ENCODE results near the gene GAB3. TPM values are rescaled to one million over a fixed set of nuclear protein-coding genes. Genes with fewer than 3 reads are reported as not detected.

The GAB3 gene
- total and polyA plus RNA-seq, 2 experiments from 2014 or later = 0.89 to 1.8 TPM

- no peak overlapping the region for H3K27ac Mint-ChIP-seq
These were observed 15.0 kb downstream of the GAB3 start for GRCh38 chrX:154735695-154736393.

More at GRCh38 chrX:154735695-154736393, 15.0 kb downstream of the GAB3 start:
- H2AFZ ChIP-seq = no peak overlapping the region
- no peaks in the 10 kb centered on the region for H3K9me2 ChIP-seq (ENCODE audit: insufficient read depth)
- H3K4me2 ChIP-seq = no peak overlapping the region
- H3K4me1 ChIP-seq (ENCODE audit: insufficient read depth) = no peaks in the 10 kb centered on the region
- Mint-ChIP-seq H3K4me1 (peaks cover 4% of the 10 kb centered on the region; the same call in 2 of the 3 replicates), H3K27me3 (ENCODE audit: insufficient read depth, low read depth, poor library complexity) (peaks cover 4% of the 10 kb centered on the region), H3K4me3 (no peak overlapping the region), H3K9me3 (no peaks in the 10 kb centered on the region; the same call in 2 of the 3 replicates), H3K36me3 (ENCODE audit: low read depth) (no peaks in the 10 kb centered on the region)
- DNase-seq (ENCODE audit: low spot score) (no peak), ATAC-seq (no peak)
- no peak overlapping the region for H3K4me3 ChIP-seq
- H3K36me3 ChIP-seq (ENCODE audit: insufficient read depth) = no peaks in the 10 kb centered on the region
- H4K20me1 ChIP-seq (replicated peaks; ENCODE audit: insufficient read depth) = no peaks in the 10 kb centered on the region
- no peaks in the 10 kb centered on the region for H3F3A ChIP-seq (replicated peaks; ENCODE audit: low read depth)
- no peaks in the 10 kb centered on the region for H3K79me2 ChIP-seq (replicated peaks; ENCODE audit: insufficient read depth)
- H3K27ac ChIP-seq (ENCODE audit: low read depth) = no peak overlapping the region
- H3K27me3 ChIP-seq (ENCODE audit: insufficient read depth) = no peaks in the 10 kb centered on the region
- TF ChIP-seq CREB1 (CRISPR knock-in tag; IDR thresholded peaks at IDR 0.05; ENCODE audit: low read depth) (no peak), CTCF (conservative IDR thresholded peaks at IDR 0.05; ENCODE audit: low read depth in 2 of 2) (no peak), REST (IDR thresholded peaks at IDR 0.05; ENCODE audit: unreplicated experiment) (no peak), ZNF331 (CRISPR knock-in tag; IDR thresholded peaks at IDR 0.05; ENCODE audit: low read depth) (no peak), STAT1 (IDR thresholded peaks at IDR 0.05; ENCODE audit: unreplicated experiment) (no peak), NANOG (IDR thresholded peaks at IDR 0.05; ENCODE audit: borderline replicate concordance) (no peak), JUNB (IDR thresholded peaks at IDR 0.05; ENCODE audit: unreplicated experiment) (no peak), EZH2phosphoT487 (IDR thresholded peaks at IDR 0.05; ENCODE audit: unreplicated experiment) (no peak), POLR2AphosphoS5 (IDR thresholded peaks at IDR 0.05; ENCODE audit: low read depth) (no peak), ZNF462 (CRISPR knock-in tag; IDR thresholded peaks at IDR 0.05) (no peak), ZNF114 (CRISPR knock-in tag; IDR thresholded peaks at IDR 0.05) (no peak)
